Mononuclear cell (primary cell): ENCODE measurements around the gene DDX25. TPM values are rescaled to one million over a fixed set of nuclear protein-coding genes. Genes with fewer than 3 reads are reported as not detected.

Source experiments
- H3K27me3 ChIP-seq: 2 replicates; pipeline ENCODE4 v1.6.0; 2011; ENCODE audit warnings: low read length, control low read depth; ENCODE audit not compliant: insufficient read depth
- H3K4me1 ChIP-seq: 2 replicates; pipeline ENCODE4 v1.5.1; 2011; ENCODE audit warnings: mild to moderate bottlenecking, low read length, control low read depth; ENCODE audit not compliant: insufficient read depth
- H3K4me3 ChIP-seq: 2 replicates; pipeline ENCODE4 v1.5.1; 2011; ENCODE audit warnings: mild to moderate bottlenecking, low read length, moderate library complexity
- H3K9me3 ChIP-seq: 2 replicates; pipeline ENCODE4 v1.5.1; 2011; ENCODE audit warnings: low read depth, mild to moderate bottlenecking, control low read depth, low read length
- total RNA-seq: library from RNA; depleted of rRNA; stranded (reverse); fragments of >200 nt; gene quantifications from one replicate; pipeline ENCODE4 v1.2.3, GENCODE V29; 2012

DDX25 gene
- total RNA-seq, 1 donor: 0.10 TPM

DNA sequence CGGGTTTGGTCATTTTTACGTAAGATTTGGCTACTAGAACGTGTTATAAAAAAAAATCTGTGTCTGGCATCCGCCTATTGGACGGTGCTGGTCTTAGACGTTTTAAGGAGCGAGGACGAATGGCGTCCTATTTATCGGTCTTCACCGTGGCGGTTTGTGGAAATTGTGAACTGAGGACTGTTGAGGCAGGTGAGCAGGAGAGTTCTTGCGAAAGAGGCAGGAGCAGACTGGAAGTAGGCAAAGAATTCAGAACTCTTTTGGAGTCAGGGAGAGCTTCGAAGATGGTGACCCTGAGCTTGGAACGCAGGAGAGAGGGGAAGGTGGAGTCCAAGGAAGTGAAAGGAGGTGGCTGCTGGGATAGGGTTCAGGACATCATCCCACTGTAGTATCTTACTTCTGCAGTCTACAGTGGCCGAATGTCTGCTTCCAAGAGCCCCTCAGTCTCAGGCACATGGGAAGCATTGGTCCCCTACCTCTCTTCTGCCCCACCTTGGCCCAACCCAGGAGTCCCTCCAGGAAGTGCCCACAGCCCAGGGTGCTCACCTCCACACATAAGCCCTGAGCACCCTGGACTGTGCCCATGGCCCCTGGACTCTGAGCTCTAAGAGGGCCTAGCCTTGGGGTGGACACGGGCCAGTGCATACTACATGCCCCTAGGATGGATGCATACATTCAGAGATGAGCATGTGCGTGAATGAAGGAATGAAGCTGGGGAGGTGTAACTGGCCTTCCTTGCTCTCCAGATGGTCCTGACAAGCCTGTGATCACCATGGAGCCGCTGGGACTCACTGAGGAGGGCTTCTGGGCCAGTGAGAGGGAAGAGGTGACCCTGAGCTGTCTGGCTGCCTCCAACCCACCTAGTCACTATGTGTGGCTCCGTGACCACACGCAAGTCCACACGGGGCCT is 45.2 kb downstream of the DDX25 start:
- H3K4me3 ChIP-seq: no peak overlapping the region

DNA sequence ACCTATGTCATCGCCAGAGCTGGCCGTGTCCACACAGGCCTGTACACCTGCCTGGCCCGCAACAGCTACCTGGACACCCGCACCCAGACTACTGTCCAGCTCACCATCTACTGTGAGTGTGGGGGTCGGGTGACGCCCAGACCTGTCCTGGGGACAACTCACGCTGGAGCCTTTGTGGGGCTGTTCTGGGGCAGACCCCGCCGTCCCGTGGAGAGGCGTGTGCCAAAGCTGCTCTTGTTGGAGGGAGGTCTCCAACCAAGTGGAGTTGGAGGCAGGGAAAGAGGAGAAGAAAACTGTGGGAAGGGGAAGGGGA is 45.8 kb downstream of the DDX25 start:
- no peak overlapping the region for H3K4me3 ChIP-seq
- no peaks in the 10 kb centered on the region for H3K27me3 ChIP-seq
- no peaks in the 10 kb centered on the region for H3K4me1 ChIP-seq
- H3K9me3 ChIP-seq: no peaks in the 10 kb centered on the region

More for the DNA sequence above, 45.2 kb downstream of the DDX25 start:
- Histone ChIP-seq H3K4me1 (no peaks in the 10 kb centered on the region), H3K27me3 (no peaks in the 10 kb centered on the region), H3K9me3 (no peaks in the 10 kb centered on the region)

DNA sequence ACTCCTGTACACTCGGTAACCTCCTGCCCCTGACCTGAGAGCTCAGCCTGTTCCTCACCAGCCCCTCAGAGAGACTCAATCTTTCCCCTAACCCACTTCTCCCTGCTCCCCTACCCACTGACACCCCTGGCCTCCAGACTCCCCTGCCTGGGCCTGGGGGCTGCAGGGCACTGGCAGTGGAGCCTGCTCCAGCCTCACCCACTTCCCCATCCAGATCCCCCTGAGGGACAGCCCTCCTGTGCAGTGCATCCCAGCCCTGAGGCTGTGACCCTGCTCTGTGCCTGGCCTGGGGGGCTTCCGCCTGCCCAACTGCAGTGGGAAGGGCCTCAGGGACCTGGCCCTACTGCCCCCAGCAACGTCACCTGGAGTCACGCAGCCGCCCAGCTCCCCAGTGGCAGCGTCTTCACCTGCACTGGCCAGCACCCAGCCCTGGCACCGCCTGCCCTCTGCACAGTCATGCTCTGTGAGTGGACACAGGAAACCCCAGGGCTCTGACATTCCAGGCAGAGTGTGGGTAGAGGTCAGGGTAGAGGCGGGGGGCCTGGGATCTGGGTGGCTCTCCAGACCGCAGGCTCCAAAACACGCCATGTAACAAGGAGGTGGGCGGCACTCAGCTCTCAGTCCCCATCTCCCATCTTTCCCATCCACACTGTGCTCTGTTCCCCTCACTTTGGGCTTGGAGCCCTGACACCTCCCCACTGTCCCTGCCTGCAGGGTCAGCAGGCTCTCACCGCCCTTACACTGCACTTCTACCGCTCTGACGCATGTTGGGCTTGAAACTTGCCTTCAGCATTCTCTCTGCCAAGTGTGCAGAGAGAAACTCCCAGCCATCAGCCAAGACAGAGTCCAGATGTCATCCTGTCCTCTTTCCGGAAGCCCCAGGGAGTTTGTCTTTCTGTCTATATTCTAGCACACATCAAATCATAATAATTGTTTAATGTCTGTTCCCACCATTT is 46.7 kb downstream of the DDX25 start:
- Histone ChIP-seq H3K27me3 (no peaks in the 10 kb centered on the region), H3K4me1 (no peaks in the 10 kb centered on the region), H3K4me3 (no peak overlapping the region), H3K9me3 (no peaks in the 10 kb centered on the region)

DNA sequence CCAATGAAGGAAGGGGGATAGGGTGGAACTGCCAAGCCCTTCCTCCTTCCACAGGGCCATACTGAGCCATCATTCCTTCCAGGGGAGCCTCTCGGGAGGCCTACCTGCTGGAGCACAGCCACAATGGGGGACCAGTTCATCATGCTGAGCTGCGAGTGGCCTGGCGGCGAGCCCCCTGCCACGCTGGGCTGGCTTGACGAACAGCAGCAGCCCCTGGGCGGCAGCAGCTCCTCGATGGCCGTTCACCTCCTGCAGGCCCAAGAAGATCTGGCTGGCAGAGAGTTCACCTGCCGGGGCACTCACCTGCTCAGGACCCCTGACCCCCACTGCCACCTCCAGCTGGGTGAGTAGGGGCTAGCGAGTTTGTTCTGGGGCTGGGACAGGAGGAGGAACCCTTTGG is 47.4 kb downstream of the DDX25 start:
- H3K4me1 ChIP-seq: no peaks in the 10 kb centered on the region
- H3K4me3 ChIP-seq: no peak overlapping the region
- no peaks in the 10 kb centered on the region for H3K9me3 ChIP-seq
- H3K27me3 ChIP-seq: no peaks in the 10 kb centered on the region

DNA sequence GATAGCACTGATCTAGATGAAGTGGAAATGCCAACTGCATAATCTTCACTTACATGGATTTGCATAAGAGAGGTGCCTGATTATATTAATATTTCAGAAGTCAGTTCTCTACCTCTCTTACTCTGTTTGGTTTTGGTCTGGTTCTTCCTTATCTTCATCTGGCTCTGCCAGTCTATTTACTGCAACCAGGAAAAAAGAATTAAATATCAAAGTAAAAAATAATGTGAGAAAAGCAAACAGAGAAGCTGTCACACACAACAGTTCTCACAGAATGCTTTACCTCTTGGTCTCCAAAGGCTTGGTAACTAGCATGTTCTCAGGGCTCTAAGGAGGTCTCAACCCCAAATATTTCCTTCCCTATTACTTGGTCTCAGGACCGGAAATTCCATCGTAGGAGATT is 48.3 kb downstream of the DDX25 start:
- Histone ChIP-seq H3K4me3 (no peak overlapping the region), H3K9me3 (no peaks in the 10 kb centered on the region), H3K27me3 (no peaks in the 10 kb centered on the region), H3K4me1 (no peaks in the 10 kb centered on the region)

DNA sequence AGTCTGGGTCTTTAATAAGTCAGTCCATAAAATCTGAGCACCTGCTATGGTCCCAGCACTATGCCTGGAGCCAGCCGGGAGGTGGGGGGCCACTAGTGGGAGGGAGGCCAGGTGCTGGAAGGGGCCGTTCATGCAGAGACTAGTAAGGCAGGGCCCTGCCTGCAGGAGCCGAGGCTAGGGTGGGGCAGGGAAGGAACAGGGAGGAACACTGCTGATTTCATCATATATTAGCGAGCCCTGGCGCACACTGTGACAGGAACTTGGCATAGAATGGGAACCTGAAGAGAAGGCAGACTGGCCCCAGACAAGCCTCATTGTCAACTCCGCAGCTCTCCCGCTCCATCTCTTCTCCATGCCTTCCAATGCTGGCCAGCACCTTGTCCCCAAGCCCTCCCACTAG is 48.7 kb downstream of the DDX25 start:
- Histone ChIP-seq H3K9me3 (no peaks in the 10 kb centered on the region), H3K4me3 (no peak overlapping the region), H3K27me3 (no peaks in the 10 kb centered on the region), H3K4me1 (no peaks in the 10 kb centered on the region)

DNA sequence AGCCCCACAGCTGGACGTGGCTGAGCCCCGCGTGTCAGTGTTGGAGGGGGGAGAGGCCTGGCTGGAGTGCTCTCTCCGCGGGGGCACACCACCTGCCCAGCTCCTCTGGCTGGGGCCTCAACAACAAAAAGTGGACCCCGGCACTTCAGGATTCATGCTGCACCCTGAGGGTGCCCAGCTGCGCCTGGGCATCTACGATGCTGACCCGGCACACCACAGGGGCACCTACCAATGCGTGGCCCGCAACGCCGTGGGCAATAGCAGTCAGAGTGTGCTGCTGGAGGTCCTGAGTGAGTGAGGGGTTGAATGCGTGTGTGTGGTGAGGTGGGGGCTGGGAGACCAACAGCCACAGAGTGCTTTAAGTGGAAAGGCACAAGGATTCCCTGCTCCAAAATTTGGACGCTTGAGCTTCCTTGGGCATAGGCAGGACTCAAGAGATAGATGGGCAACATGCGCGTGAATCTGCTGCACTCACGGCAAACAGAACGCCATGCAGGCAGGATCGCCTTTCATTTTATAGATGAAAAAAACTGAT is 49.2 kb downstream of the DDX25 start:
- Histone ChIP-seq H3K9me3 (no peaks in the 10 kb centered on the region), H3K4me1 (no peaks in the 10 kb centered on the region), H3K4me3 (no peak overlapping the region), H3K27me3 (no peaks in the 10 kb centered on the region)

DNA sequence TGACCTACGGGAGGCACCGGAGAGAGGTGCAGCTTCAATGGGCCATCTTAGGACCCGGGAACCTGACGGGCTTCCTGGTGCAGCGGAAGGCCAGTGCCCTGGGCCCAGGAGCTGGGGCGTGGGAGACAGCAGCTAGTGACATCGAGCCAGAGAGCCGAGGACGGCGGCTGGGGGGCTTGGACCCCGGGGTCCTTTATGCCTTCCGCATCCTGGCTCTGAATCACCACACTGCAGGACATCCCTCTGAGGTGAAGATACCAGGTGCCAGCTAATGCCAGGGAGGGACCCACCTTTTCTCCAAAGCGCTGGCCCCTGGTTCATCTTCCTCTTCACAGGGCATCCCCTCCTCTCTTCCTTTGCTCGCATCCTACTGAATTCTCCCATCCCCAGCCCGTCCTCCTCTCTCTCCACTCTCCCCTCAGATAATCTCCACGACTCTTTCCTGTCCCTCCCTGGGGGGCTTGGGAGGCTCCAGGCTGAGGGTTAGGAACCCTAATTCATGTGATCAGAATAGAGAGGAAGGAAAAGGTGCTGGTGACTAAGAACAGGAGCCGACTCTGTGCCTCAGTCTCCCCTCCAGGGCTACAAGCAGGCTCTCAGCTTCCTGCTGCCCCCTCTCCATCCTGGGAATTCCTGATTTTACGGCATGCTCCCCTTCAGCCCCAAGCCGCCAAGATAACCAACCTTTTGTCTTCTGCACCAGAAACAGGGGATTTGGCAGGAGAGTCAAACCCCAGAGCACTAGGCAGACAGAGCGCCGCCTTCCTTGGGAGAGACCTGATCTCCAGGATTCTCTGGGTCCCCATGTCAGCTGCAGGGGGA is 50.0 kb downstream of the DDX25 start:
- no peak overlapping the region for H3K4me3 ChIP-seq
- no peaks in the 10 kb centered on the region for H3K27me3 ChIP-seq
- no peaks in the 10 kb centered on the region for H3K4me1 ChIP-seq
- no peaks in the 10 kb centered on the region for H3K9me3 ChIP-seq

DNA sequence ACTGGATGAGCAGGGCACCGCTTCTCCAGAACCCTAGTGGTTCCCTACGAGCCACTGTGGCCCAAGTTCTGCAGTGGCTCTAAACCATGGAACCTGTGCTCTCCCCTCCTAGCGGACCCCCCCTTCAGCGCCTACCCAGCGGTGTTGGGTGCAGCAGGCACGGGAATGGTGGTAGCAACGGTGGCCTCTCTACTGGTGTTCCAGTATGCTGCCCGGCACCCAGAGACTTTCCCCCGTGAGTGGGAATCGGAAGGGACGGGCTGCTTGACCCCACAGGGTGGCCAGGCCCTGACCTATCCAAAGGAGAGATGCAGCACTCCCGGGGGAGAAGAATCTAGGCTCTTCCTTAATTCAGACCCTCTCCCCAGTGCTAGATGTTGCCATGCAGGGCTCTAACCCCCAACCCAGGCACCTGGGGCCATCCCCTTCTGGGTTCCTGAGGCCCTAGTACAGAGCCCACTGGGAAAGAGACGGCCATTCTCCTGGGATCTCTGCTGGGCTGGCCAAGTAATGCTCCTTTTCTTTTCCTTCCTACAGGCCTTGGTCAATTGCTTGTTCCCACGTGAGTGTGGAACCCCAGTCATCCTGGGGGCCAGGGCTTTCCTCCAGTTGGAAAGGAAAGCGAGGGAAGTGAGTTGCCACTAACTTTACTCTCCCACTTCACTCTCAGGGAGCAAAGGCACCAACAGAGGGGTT is 50.8 kb downstream of the DDX25 start:
- H3K27me3 ChIP-seq: no peaks in the 10 kb centered on the region
- H3K4me3 ChIP-seq: no peak overlapping the region
- no peaks in the 10 kb centered on the region for H3K9me3 ChIP-seq
- H3K4me1 ChIP-seq: no peaks in the 10 kb centered on the region

DNA sequence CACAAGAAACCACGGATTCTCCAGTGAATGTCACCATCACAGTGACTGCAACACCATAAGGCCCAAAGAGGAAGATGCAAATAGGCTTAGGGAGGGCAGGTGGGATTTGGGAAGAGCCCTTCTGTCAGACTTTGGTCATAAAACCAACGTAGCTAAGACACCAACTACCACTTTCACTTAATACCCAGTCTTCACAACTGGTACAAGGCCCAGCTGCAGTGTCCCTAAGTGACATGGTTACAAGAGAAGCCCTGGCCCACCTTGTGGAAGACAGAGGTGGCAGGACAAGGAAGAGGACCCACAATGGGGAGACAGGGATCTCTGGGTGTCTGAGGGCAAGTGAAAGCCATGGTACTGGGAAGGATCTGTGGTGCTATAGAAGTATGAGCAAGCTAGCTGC is 51.5 kb downstream of the DDX25 start:
- no peaks in the 10 kb centered on the region for H3K9me3 ChIP-seq
- H3K27me3 ChIP-seq: no peaks in the 10 kb centered on the region
- no peak overlapping the region for H3K4me3 ChIP-seq
- H3K4me1 ChIP-seq: no peaks in the 10 kb centered on the region

DNA sequence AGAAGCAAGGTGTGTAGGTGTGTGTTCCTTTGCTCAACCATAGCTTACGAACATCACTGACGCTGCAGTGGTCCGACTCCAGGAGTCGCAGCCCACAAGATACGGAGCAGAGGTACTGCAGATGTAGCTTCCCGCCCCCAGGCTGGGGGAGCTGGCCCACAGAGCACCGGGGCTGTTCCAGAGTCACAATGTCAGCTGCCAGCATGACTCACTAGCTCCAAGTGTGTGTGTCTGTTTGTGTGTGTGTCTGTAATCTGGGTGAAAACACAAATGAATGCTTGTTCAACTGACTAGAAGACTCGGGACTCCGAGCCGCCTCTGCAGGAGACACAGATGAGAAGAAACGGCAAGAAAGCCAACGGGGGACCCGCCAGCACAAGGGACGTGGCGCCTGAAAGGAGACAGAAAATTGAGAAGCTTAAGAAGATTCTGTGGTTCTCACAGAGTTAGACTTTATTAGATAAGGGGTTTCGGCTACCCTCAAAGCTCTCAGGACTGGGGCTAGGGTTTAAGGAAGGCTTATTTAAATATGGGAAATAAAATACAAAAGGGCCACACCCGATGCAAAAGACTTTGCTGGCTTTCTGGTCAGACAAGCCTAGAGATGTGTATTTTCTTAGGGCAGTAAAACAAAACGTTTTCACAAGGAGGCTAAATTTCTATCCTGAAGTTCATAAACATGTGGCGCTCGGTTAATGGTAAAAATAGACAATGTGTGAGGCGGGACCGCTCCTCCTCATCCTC is 52.3 kb downstream of the DDX25 start:
- H3K4me3 ChIP-seq: no peak overlapping the region
- no peaks in the 10 kb centered on the region for H3K4me1 ChIP-seq
- H3K9me3 ChIP-seq: no peaks in the 10 kb centered on the region
- H3K27me3 ChIP-seq: no peaks in the 10 kb centered on the region

DNA sequence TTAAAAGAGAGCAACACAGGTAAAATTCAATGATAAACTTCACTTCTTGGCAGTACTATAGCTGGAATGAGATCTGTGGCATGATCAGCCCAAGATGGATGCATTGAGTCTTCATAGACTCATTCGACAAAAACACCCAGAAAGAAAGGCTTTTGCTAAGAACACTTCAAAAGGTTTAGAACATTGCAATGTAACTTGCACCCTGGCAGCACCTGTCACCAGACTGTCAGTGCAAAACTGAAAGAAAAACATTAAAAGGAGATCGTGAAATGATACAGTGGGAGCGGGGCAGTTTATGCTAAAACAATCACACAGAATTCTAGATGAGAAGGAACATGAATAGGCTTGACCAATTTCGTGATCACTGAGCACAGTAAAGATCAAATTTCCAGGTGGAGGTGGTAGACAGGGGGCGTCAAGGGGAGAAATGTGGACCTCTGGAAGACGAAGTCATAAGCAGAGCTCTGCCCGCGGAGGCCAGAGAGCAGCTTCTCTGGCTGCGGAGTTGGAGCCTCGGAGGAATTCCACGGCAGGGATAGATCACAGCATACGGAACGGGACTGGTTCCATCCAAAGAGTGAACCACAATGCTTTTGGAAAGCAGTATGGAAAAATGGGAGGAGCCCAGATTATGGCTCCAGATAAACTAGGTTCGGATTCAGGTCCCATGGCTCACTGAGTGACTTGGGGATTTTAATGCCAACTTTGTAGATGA is 53.5 kb downstream of the DDX25 start:
- H3K4me3 ChIP-seq: no peak overlapping the region
- H3K9me3 ChIP-seq: peaks cover 4% of the 10 kb centered on the region
- no peaks in the 10 kb centered on the region for H3K4me1 ChIP-seq
- no peaks in the 10 kb centered on the region for H3K27me3 ChIP-seq

DNA sequence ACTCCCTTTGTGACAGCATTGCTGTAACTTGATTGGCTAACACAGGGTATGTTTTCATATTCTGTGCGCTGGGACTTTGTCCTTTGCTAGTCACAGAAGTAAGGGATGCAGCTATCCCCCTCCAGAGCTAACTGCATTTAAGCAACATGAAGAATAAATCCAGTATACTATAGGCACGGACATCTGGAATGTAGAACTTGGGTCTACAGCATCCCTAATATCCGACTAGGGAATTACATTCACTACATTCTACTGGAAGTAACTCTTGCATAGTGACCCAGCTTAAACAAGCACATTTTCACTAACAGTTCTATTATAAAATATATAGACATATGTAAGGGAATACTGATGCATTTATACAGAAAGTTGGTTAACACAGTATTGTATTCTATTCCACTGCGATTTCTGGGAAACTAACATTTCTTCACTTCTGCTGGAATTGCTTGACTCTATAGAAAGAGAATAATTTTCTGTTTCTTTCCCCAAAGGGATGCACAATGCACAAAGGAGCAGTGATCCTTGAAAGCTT is 54.6 kb downstream of the DDX25 start:
- H3K4me3 ChIP-seq: no peak overlapping the region
- peaks cover 4% of the 10 kb centered on the region for H3K9me3 ChIP-seq
- H3K27me3 ChIP-seq: no peaks in the 10 kb centered on the region
- no peaks in the 10 kb centered on the region for H3K4me1 ChIP-seq
